ENCODE data around the gene FAAH.

GRCh38 chr1:46458190-46458589 lies 64.1 kb downstream of the FAAH start:
- TF ChIP-seq POLR2A (IDR thresholded peaks at IDR 0.05) (no peak), CTCF (IDR thresholded peaks at IDR 0.05) (no peak)

All from uterus (tissue), 2 donors.